Adrenal gland (tissue), 12 donors: ENCODE results near the gene DOK4. TPM values are rescaled to one million over a fixed set of nuclear protein-coding genes. Genes with fewer than 3 reads are reported as not detected.
A peak's percentile ranks its signal among the peaks of the same experiment; 100 is the strongest.

ENCODE experiments used
- DNase-seq, 7 donors: peaks; one replicate each; pipeline ENCODE4 v3.0.0-alpha.2; 2019 to 2020
- H3K27ac ChIP-seq, 5 donors: fragments of 200-600 bp; sonication (generic) in 4 of 5; 1 replicate in 3 of 5; 2 replicates in 2 of 5; pipeline versions ENCODE4 v1.5.1 to v1.8.0; 2016 to 2020; ENCODE audit warnings: mild to moderate bottlenecking in 1 of 5
- H3K27me3 ChIP-seq: fragments of 200-600 bp; 2 replicates; pipeline ENCODE4 v1.8.0; 2021
- H3K36me3 ChIP-seq, 2 donors: fragments of 200-600 bp; replicated peaks in 1 of 2; 1 replicate in 1 of 2; 2 replicates in 1 of 2; pipeline versions ENCODE4 v1.5.1 to v1.8.0; 2018 to 2022
- H3K4me1 ChIP-seq, 2 donors: fragments of 200-600 bp; replicated peaks in 1 of 2; 1 replicate in 1 of 2; 2 replicates in 1 of 2; pipeline versions ENCODE4 v1.5.1 to v1.8.0; 2018 to 2021
- H3K4me3 ChIP-seq, 4 donors: fragments of 200-600 bp; sonication (generic) in 3 of 4; one replicate each; pipeline ENCODE4 v1.5.1; 2016 to 2018
- H3K9me3 ChIP-seq, 3 donors: fragments of 200-600 bp; sonication (generic) in 1 of 3; replicated peaks in 1 of 3; 1 replicate in 2 of 3; 2 replicates in 1 of 3; pipeline versions ENCODE4 v1.5.1 to v1.8.0; 2016 to 2021
- CTCF ChIP-seq, 6 experiments: fragments of 450-650 bp in 4 of 6; fragments of 200-600 bp in 2 of 6; sonication (generic) in 1 of 6; IDR thresholded peaks; 1 replicate in 5 of 6; 2 replicates in 1 of 6; pipeline versions ENCODE4 v1.5.1 to v1.8.0; 2016 to 2021; ENCODE audit warnings: antibody characterized with exemption in 6 of 6, mild to moderate bottlenecking in 2 of 6, moderate library complexity in 1 of 6
- POLR2A ChIP-seq, 2 donors: fragments of 450-650 bp; IDR thresholded peaks; one replicate each; pipeline ENCODE4 v1.6.1; 2017; ENCODE audit warnings: antibody characterized with exemption in 2 of 2, mild to moderate bottlenecking in 2 of 2, moderate library complexity in 1 of 2
- WGBS, 4 donors: extraction: QIAGEN DNeasy Blood & Tissue Kit in 2 of 4; methylation state at CpG; one replicate each; pipeline versions ENCODE4 v1.1.5 to v1.1.7; 2013 to 2017; 5-methylcytosine and 5-hydroxymethylcytosine counted together
- intact Hi-C, 2 donors: fragments of 100-400 bp; cut with DNase I; formaldehyde crosslinking; loops; one replicate each; pipeline versions ENCODE4 v1.14.1 to v1.15.0; 2022 to 2023
- polyA plus RNA-seq, 3 donors: library from polyadenylated mRNA; stranded (reverse); fragments of 200-250 nt in 2 of 3; fragments of 350-450 nt in 1 of 3; fragmentation: Illumina TruSeq in 1 of 3; extraction: RNeasy Lipid Tissue Mini Kit (QIAGEN cat#74804) in 1 of 3; gene quantifications; one replicate each; pipeline ENCODE4 v1.2.3, GENCODE V29; 2013 to 2014
- total RNA-seq, 9 donors: library from RNA; depleted of rRNA in 4 of 9; stranded (reverse); fragments of >200 nt in 4 of 9; fragments of 120-200 nt in 1 of 9; fragmentation: NEBNext Ultra II Directional in 1 of 9; extraction: Animal tissue kit (Norgen Biotek cat#: 25700) in 1 of 9; gene quantifications; one replicate each; pipeline versions ENCODE4 v1.1.0 to v1.2.4, GENCODE V29; 2013 to 2023
- donor health status: healthy with polysubstance abuse.
- donor health status: Bipolar disorder and iron deficiency.
- donor health status: DM: yes; HTN: yes; CAD: no.
- donor health status: DM: no; HTN: no; CAD: no.
- donor health status: DM: no; HTN: no; CAD: no.
- donor health status: DM: yes; HTN: yes; CAD: no.

DOK4 gene
- total and polyA plus RNA-seq, 12 donors = 4.3 to 36.1 (median 18.7) TPM

- intact Hi-C loops = no loop called here
- H3K36me3 ChIP-seq = peaks cover 0 to 92% of the 10 kb centered on the region in 2 donors
- no peak overlapping the region for H3K27ac ChIP-seq
- H3K4me1 ChIP-seq = peaks cover 14 to 37% of the 10 kb centered on the region in 2 donors
- H3K4me3 ChIP-seq = no peak overlapping the region
- no peaks in the 10 kb centered on the region for H3K27me3 ChIP-seq
- no peak for DNase-seq
- TF ChIP-seq POLR2A (IDR thresholded peaks at IDR 0.05) (no peak), CTCF (IDR thresholded peaks at IDR 0.05) (no peak)
- no peaks in the 10 kb centered on the region for H3K9me3 ChIP-seq
- 88 to 97% (median 91%) methylated on average over 11 of the region's 11 CpGs for WGBS, 4 donors
Measured at GRCh38 chr16:57469046-57469445, 17.2 kb downstream of the DOK4 start.

- no peak for DNase-seq
- 85 to 92% (median 90%) methylated on average over 2 of the region's 2 CpGs for WGBS, 4 donors
- Histone ChIP-seq H3K36me3 (peaks cover 0 to 91% of the 10 kb centered on the region in 2 donors), H3K4me3 (no peak overlapping the region), H3K9me3 (no peaks in the 10 kb centered on the region), H3K27ac (no peak overlapping the region), H3K4me1 (peaks cover 16 to 44% of the 10 kb centered on the region in 2 donors), H3K27me3 (no peaks in the 10 kb centered on the region)
- TF ChIP-seq POLR2A (IDR thresholded peaks at IDR 0.05) (no peak), CTCF (IDR thresholded peaks at IDR 0.05) (no peak)
- intact Hi-C loops = no loop called here
Measured at GRCh38 chr16:57468346-57468745, 17.9 kb downstream of the DOK4 start.

GRCh38 chr16:57464523-57464922 is 21.8 kb downstream of the DOK4 start:
- intact Hi-C loops = no loop called here
- TF ChIP-seq POLR2A (IDR thresholded peaks at IDR 0.05) (no peak), CTCF (IDR thresholded peaks at IDR 0.05) (no peak)
- peak in 1 of 7 donors; percentile 13 for DNase-seq
- no peak overlapping the region for H3K4me3 ChIP-seq
- no peak overlapping the region for H3K27ac ChIP-seq
- H3K9me3 ChIP-seq = no peaks in the 10 kb centered on the region
- H3K4me1 ChIP-seq = peaks cover 6 to 24% of the 10 kb centered on the region in 2 donors
- 79 to 97% (median 91%) methylated on average over 2 of the region's 2 CpGs for WGBS, 4 donors
- H3K27me3 ChIP-seq = no peaks in the 10 kb centered on the region
- peaks cover 0 to 72% of the 10 kb centered on the region in 2 donors for H3K36me3 ChIP-seq

- WGBS, 4 donors = 0 to 1% (median 1%) methylated on average over 12 to 16 of the region's 16 CpGs
- H3K27ac ChIP-seq = peak overlapping the region in 3 of 5 donors; percentile 72 to 91 (median 74)
- peak overlapping the region; percentile 35 to 97 (median 62) for H3K4me3 ChIP-seq
- peaks cover 6 to 24% of the 10 kb centered on the region in 2 donors for H3K4me1 ChIP-seq
- DNase-seq = no peak
- H3K27me3 ChIP-seq = no peaks in the 10 kb centered on the region
- peaks cover 0 to 72% of the 10 kb centered on the region in 2 donors for H3K36me3 ChIP-seq
- no peaks in the 10 kb centered on the region for H3K9me3 ChIP-seq
- TF ChIP-seq POLR2A (IDR thresholded peaks at IDR 0.05) (no peak), CTCF (IDR thresholded peaks at IDR 0.05) (no peak)
- intact Hi-C loops = no loop called here
Measured at GRCh38 chr16:57462978-57463362, 23.3 kb downstream of the DOK4 start.
